Thyroid gland (tissue), 4 donors: ENCODE data around the gene CASP12. TPM values are rescaled to one million over a fixed set of nuclear protein-coding genes. Genes with fewer than 3 reads are reported as not detected.

ENCODE experiments used
- DNase-seq, 2 donors: peaks; one replicate each; pipeline ENCODE4 v3.0.0-alpha.2; 2019
- H3K27ac ChIP-seq, 3 donors: fragments of 200-600 bp; sonication (generic); 1 replicate in 2 of 3; 2 replicates in 1 of 3; pipeline ENCODE4 v1.5.1; 2016 to 2019; ENCODE audit warnings: mild to moderate bottlenecking in 1 of 3, moderate library complexity in 1 of 3
- H3K27me3 ChIP-seq: fragments of 200-600 bp; sonication (generic); one replicate; pipeline ENCODE4 v1.5.1; 2019
- H3K36me3 ChIP-seq, 2 donors: fragments of 200-600 bp; sonication (generic); one replicate each; pipeline ENCODE4 v1.5.1; 2016 to 2019
- H3K4me1 ChIP-seq, 2 donors: fragments of 200-600 bp; sonication (generic); one replicate each; pipeline ENCODE4 v1.5.1; 2017 to 2019
- H3K4me3 ChIP-seq, 3 donors: fragments of 200-600 bp; sonication (generic); replicated peaks in 1 of 3; 1 replicate in 2 of 3; 2 replicates in 1 of 3; pipeline ENCODE4 v1.5.1; 2016; ENCODE audit warnings: mild to moderate bottlenecking in 1 of 3
- H3K9me3 ChIP-seq: fragments of 200-600 bp; sonication (generic); one replicate; pipeline ENCODE4 v1.5.1; 2017
- CTCF ChIP-seq, 6 experiments: fragments of 200-600 bp in 3 of 6; fragments of 450-650 bp in 3 of 6; sonication (generic) in 3 of 6; IDR thresholded peaks; one replicate each; pipeline ENCODE4 v1.5.1; 2016 to 2019; ENCODE audit warnings: antibody characterized with exemption in 6 of 6, mild to moderate bottlenecking in 2 of 6, inconsistent platforms in 1 of 6, moderate library complexity in 1 of 6
- POLR2A ChIP-seq, 2 donors: fragments of 450-650 bp; IDR thresholded peaks; one replicate each; pipeline ENCODE4 v1.6.1; 2017; ENCODE audit warnings: antibody characterized with exemption in 2 of 2, mild to moderate bottlenecking in 2 of 2, moderate library complexity in 1 of 2
- WGBS, 2 donors: methylation state at CpG; one replicate each; pipeline ENCODE4 v1.1.5; 2017; 5-methylcytosine and 5-hydroxymethylcytosine counted together
- intact Hi-C: fragments of 100-400 bp; cut with DNase I; formaldehyde crosslinking; loops from one replicate; pipeline ENCODE4 v1.15.1; 2023
- total RNA-seq, 4 donors: library from RNA; depleted of rRNA; stranded (reverse); fragments of >200 nt; gene quantifications; one replicate each; pipeline ENCODE4 v1.2.3, GENCODE V29; 2016

Gene CASP12
- total RNA-seq, 4 donors from 2014 or later, result 1.3 to 26.1 (median 3.8) TPM

GRCh38 chr11:104917271-104918112 is 19.2 kb upstream of the CASP12 start:
- intact Hi-C loops, result no loop called here
- Histone ChIP-seq H3K4me1 (no peaks in the 10 kb centered on the region), H3K36me3 (no peaks in the 10 kb centered on the region), H3K9me3 (no peaks in the 10 kb centered on the region), H3K27me3 (no peaks in the 10 kb centered on the region), H3K27ac (peak overlapping the region in 2 of 3 donors; percentile 50 to 87), H3K4me3 (peak overlapping the region in 1 of 3 donors; percentile 21)
- DNase-seq, result no peak
- TF ChIP-seq POLR2A (IDR thresholded peaks at IDR 0.05) (no peak), CTCF (IDR thresholded peaks at IDR 0.05) (no peak)
- WGBS, 2 donors, result 45 to 53% methylated on average over 3 to 4 of the region's 4 CpGs

- intact Hi-C loops, result no loop called here
- DNase-seq, result no peak
- no peaks in the 10 kb centered on the region for H3K27me3 ChIP-seq
- peak overlapping the region in 1 of 3 donors; percentile 87 for H3K27ac ChIP-seq
- TF ChIP-seq CTCF (IDR thresholded peaks at IDR 0.05), result no peak
- no peak for TF ChIP-seq POLR2A (IDR thresholded peaks at IDR 0.05)
- no peaks in the 10 kb centered on the region for H3K4me1 ChIP-seq
- H3K4me3 ChIP-seq, result no peak overlapping the region
- no peaks in the 10 kb centered on the region for H3K9me3 ChIP-seq
- H3K36me3 ChIP-seq, result no peaks in the 10 kb centered on the region
Measured at GRCh38 chr11:104916442-104916841, 18.2 kb upstream of the CASP12 start.

DNA sequence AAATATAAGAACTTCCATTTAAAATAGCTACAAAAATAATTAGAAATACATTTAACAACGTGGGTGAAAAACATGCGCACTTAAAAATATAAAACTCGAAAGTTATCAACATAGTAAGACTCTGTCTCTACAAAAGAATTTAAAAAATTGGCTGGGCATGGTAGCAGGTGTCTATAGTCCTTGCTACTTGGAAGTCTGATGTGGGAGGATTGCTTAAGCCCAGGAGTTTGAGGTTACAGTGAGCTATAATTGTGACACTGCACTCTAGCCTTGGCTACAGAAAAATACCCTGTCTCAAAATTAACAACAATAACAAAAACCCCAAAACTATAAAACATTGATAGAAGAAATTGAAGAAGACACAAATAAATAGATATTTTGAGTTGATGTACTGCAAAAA is 13.8 kb upstream of the CASP12 start:
- TF ChIP-seq POLR2A (IDR thresholded peaks at IDR 0.05) (no peak), CTCF (IDR thresholded peaks at IDR 0.05) (no peak)
- WGBS, 2 donors, result 82 to 92% methylated on average over 3 of the region's 3 CpGs
- intact Hi-C loops, result no loop called here

DNA sequence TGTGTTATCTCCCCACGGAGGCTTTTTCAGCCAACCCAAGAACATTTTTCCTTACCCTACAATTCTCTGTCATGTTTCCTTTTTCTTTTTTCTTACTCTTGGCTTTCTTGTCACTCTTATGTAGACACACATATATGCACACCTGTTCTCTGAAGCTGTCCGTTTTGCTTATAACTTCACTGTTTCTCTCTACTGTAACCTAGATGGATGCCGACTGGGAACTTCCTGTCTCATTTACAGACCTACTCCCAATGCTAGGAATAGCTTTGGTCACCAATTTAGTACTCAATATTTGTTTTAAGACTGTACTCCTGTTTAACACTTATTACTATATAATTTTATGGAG is 9.9 kb upstream of the CASP12 start:
- no peaks in the 10 kb centered on the region for H3K27me3 ChIP-seq
- H3K4me3 ChIP-seq, result no peak overlapping the region
- intact Hi-C loops, result no loop called here
- whole genome bisulfite sequencing, 2 donors, result 88 to 93% methylated on average over 3 of the region's 3 CpGs
- no peaks in the 10 kb centered on the region for H3K9me3 ChIP-seq
- H3K27ac ChIP-seq, result no peak overlapping the region
- DNase-seq, result no peak
- no peaks in the 10 kb centered on the region for H3K36me3 ChIP-seq
- TF ChIP-seq POLR2A (IDR thresholded peaks at IDR 0.05) (no peak), CTCF (IDR thresholded peaks at IDR 0.05) (no peak)
- H3K4me1 ChIP-seq, result no peaks in the 10 kb centered on the region

More for the DNA sequence above, 13.8 kb upstream of the CASP12 start:
- Histone ChIP-seq H3K4me1 (no peaks in the 10 kb centered on the region), H3K9me3 (no peaks in the 10 kb centered on the region), H3K27ac (no peak overlapping the region), H3K4me3 (no peak overlapping the region), H3K36me3 (no peaks in the 10 kb centered on the region), H3K27me3 (no peaks in the 10 kb centered on the region)
- no peak for DNase-seq

DNA sequence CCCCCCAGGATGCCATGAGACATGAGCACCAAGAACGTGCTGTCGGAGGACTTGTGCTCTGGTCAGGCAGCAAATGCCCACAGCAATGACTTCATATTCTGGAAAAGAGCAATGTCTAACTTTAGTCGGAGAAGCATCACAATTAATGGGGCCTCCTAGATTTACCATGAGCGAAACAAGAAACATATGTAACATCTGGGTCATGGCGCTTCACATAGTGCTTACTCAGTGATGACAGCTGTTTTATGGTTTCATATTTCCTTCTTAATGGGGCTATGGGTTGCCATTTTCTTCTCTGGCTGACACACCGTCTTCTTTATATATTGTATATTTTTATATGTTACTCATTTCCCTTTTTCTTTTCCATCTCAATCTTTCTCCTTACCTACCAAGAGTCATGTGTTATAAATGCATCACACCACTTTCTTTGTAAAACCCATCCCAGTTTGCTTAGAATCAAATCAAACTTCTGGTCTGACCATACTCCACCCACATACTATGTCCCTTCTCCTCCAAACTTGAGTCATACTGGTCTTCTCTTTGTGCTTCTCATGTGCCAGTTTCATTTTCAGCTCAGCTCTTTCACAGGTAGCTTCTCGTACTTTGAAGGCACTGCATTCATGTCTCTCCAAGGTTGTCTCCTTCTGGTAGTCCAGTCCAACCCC is 9.4 kb upstream of the CASP12 start:
- Histone ChIP-seq H3K4me1 (no peaks in the 10 kb centered on the region), H3K4me3 (no peak overlapping the region), H3K27ac (no peak overlapping the region), H3K27me3 (no peaks in the 10 kb centered on the region), H3K36me3 (no peaks in the 10 kb centered on the region), H3K9me3 (no peaks in the 10 kb centered on the region)
- DNase-seq, result no peak
- 78 to 79% methylated on average over 7 of the region's 7 CpGs for WGBS, 2 donors
- TF ChIP-seq CTCF (IDR thresholded peaks at IDR 0.05) (no peak), POLR2A (IDR thresholded peaks at IDR 0.05) (no peak)
- intact Hi-C loops, result no loop called here
